Naive thymus-derived CD4-positive, alpha-beta T cell (primary cell): Measurements from ENCODE around the gene ARGLU1. TPM values are rescaled to one million over a fixed set of nuclear protein-coding genes. Genes with fewer than 3 reads are reported as not detected.

ENCODE experiments used
- ATAC-seq: fragments of 150-1000 bp; cut with Tn5 transposase; 2 replicates; pipeline ENCODE4 v1.10.0; 2021; ENCODE audit warnings: mild to moderate bottlenecking, moderate library complexity
- CTCF ChIA-PET: fragments of 350-600 bp; sonication (Branson Sonifier 250); formaldehyde crosslinking; loops from one replicate; lab custom pipeline; 2021; ENCODE audit warnings: antibody characterized with exemption; lab: Charles Lee
- POLR2A ChIA-PET: fragments of 350-600 bp; sonication (Branson Sonifier 250); formaldehyde crosslinking; loops from one replicate; lab custom pipeline; 2021; ENCODE audit warnings: antibody characterized with exemption, inconsistent platforms; lab: Charles Lee
- DNase-seq, 9 donors: peaks; one replicate each; pipeline versions ENCODE4 v3.0.0 to v3.0.0-alpha.2; 2020 to 2022; ENCODE audit warnings: mixed read lengths in 1 of 9
- H3K27ac ChIP-seq: one replicate; pipeline ENCODE4 v1.7.0; 2013; ENCODE audit warnings: mild to moderate bottlenecking, low read depth, low read length, moderate library complexity
- H3K27me3 ChIP-seq, 2 donors: one replicate each; pipeline ENCODE4 v1.7.0; 2013; ENCODE audit warnings: low read length in 2 of 2, mild to moderate bottlenecking in 2 of 2, moderate library complexity in 2 of 2; ENCODE audit not compliant: control insufficient read depth in 2 of 2, insufficient read depth in 2 of 2
- H3K36me3 ChIP-seq, 3 experiments: 1 replicate in 2 of 3; 2 replicates in 1 of 3; pipeline ENCODE4 v1.7.0; 2013; ENCODE audit warnings: low read length in 3 of 3, mild to moderate bottlenecking in 3 of 3, moderate library complexity in 1 of 3; ENCODE audit not compliant: insufficient read depth in 3 of 3, control insufficient read depth in 2 of 3
- H3K4me1 ChIP-seq, 2 donors: one replicate each; pipeline ENCODE4 v1.7.0; 2013; ENCODE audit warnings: low read length in 2 of 2, mild to moderate bottlenecking in 2 of 2, moderate library complexity in 1 of 2; ENCODE audit not compliant: control insufficient read depth in 2 of 2, insufficient read depth in 2 of 2
- H3K4me3 ChIP-seq: 2 replicates; pipeline ENCODE4 v1.7.0; 2013; ENCODE audit warnings: mild to moderate bottlenecking, low read length
- H3K9me3 ChIP-seq, 3 experiments: 1 replicate in 2 of 3; 2 replicates in 1 of 3; pipeline ENCODE4 v1.7.0; 2013; ENCODE audit warnings: low read length in 3 of 3; ENCODE audit not compliant: control insufficient read depth in 2 of 3
- H3K27ac Mint-ChIP-seq, 9 donors: one replicate each; pipeline ENCODE4 v1.8.0; 2020 to 2022; ENCODE audit warnings: mixed read lengths in 9 of 9, mild to moderate bottlenecking in 8 of 9, moderate library complexity in 5 of 9, inconsistent platforms in 2 of 9
- H3K27me3 Mint-ChIP-seq, 5 donors: one replicate each; pipeline ENCODE4 v1.8.0; 2021 to 2022; ENCODE audit warnings: mixed read lengths in 5 of 5, mild to moderate bottlenecking in 1 of 5
- H3K36me3 Mint-ChIP-seq, 5 donors: one replicate each; pipeline ENCODE4 v1.8.0; 2020 to 2022; ENCODE audit warnings: mixed read lengths in 5 of 5, mild to moderate bottlenecking in 3 of 5, inconsistent platforms in 1 of 5
- H3K4me1 Mint-ChIP-seq, 7 donors: one replicate each; pipeline ENCODE4 v1.8.0; 2020 to 2022; ENCODE audit warnings: mixed read lengths in 7 of 7, mild to moderate bottlenecking in 3 of 7, inconsistent platforms in 1 of 7
- H3K4me3 Mint-ChIP-seq, 10 donors: one replicate each; pipeline ENCODE4 v1.8.0; 2020 to 2022; ENCODE audit warnings: mild to moderate bottlenecking in 10 of 10, mixed read lengths in 10 of 10, moderate library complexity in 6 of 10, inconsistent platforms in 2 of 10
- H3K9me3 Mint-ChIP-seq, 11 donors: one replicate each; pipeline ENCODE4 v1.8.0; 2020 to 2022; ENCODE audit warnings: mixed read lengths in 11 of 11, mild to moderate bottlenecking in 4 of 11, inconsistent platforms in 1 of 11, moderate library complexity in 1 of 11
- intact Hi-C, 2 donors: fragments of 100-400 bp; cut with micrococcal nuclease; formaldehyde crosslinking; loops; one replicate each; pipeline ENCODE4 v1.15.1; 2023
- polyA plus RNA-seq, 2 donors: library from polyadenylated mRNA; unstranded; fragments of 300-500 nt; fragmentation: Illumina TruSeq; gene quantifications; one replicate each; pipeline ENCODE4 v1.2.3, GENCODE V29; 2021
- total RNA-seq, 6 experiments: library from RNA in 5 of 6; stranded (reverse) in 5 of 6; gene quantifications; 1 replicate in 5 of 6; 2 replicates in 1 of 6; pipeline ENCODE4 v1.2.3 and lab custom pipeline; 2021 to 2026

ARGLU1 gene
- total and polyA plus RNA-seq, 7 experiments from 2014 or later = 36.1 to 291 (median 144) TPM

- no peak overlapping the region for H3K27ac ChIP-seq
- no peaks in the 10 kb centered on the region for H3K36me3 ChIP-seq
- Mint-ChIP-seq H3K4me1 (peaks cover 10 to 24% (median 19%) of the 10 kb centered on the region in 7 donors), H3K36me3 (peaks cover 0 to 4% (median 0%) of the 10 kb centered on the region in 5 donors), H3K4me3 (peak overlapping the region; percentile 79 to 96 (median 88)), H3K9me3 (no peaks in the 10 kb centered on the region), H3K27me3 (peaks cover 24 to 47% (median 36%) of the 10 kb centered on the region in 5 donors), H3K27ac (no peak overlapping the region)
- intact Hi-C loops = loop anchor here (1.0 to 10.0 kb wide), 5 partner anchors 33 to 1763 kb away; partner anchors contain the start of genes ABHD13 (in 1 of the 2), ARGLU1 (in 1 of the 2) and LIG4 (in 1 of the 2)
- POLR2A ChIA-PET = interaction anchor here (0.6 to 3.0 kb wide), 2 partner anchors 31 to 1389 kb away, joined by 3 to 17 read pairs; partner anchors contain the start of gene ARGLU1
- peak; percentile 11 for ATAC-seq
- H3K4me1 ChIP-seq = peaks cover 5 to 19% of the 10 kb centered on the region in 2 donors
- H3K4me3 ChIP-seq = peak overlapping the region; percentile 78
- peak in 8 of 9 donors; percentile 7 to 42 (median 34) for DNase-seq
- CTCF ChIA-PET = interaction anchor here (1.4 kb wide), 1 partner anchor 86 kb away, joined by 3 read pairs; no protein-coding TSS in a partner anchor
- H3K27me3 ChIP-seq = no peaks in the 10 kb centered on the region
- H3K9me3 ChIP-seq = no peaks in the 10 kb centered on the region
Observed at GRCh38 chr13:106534639-106535551, 33.0 kb downstream of the ARGLU1 start.

- ATAC-seq (no peak), DNase-seq (peak in 8 of 9 donors; percentile 9 to 39 (median 26))
- no peaks in the 10 kb centered on the region for H3K9me3 Mint-ChIP-seq
- H3K36me3 Mint-ChIP-seq = peaks cover 0 to 4% (median 0%) of the 10 kb centered on the region in 5 donors
- H3K4me1 Mint-ChIP-seq = peaks cover 10 to 24% (median 19%) of the 10 kb centered on the region in 7 donors
- peak overlapping the region; percentile 36 to 96 (median 73) for H3K4me3 Mint-ChIP-seq
- Histone ChIP-seq H3K4me1 (peaks cover 5 to 19% of the 10 kb centered on the region in 2 donors), H3K27me3 (no peaks in the 10 kb centered on the region), H3K4me3 (peak overlapping the region; percentile 11), H3K27ac (no peak overlapping the region), H3K9me3 (no peaks in the 10 kb centered on the region), H3K36me3 (no peaks in the 10 kb centered on the region)
- intact Hi-C loops = loop anchor here in 1 of 2 donors (2.0 to 10.0 kb wide), 2 partner anchors 43 to 1681 kb away; partner anchors contain the start of genes ABHD13 and LIG4
- no peak overlapping the region for H3K27ac Mint-ChIP-seq
- peaks cover 30 to 55% (median 44%) of the 10 kb centered on the region in 5 donors for H3K27me3 Mint-ChIP-seq
- POLR2A ChIA-PET = no interaction called here
- CTCF ChIA-PET = no interaction called here
Observed at GRCh38 chr13:106533943-106534638, 33.8 kb downstream of the ARGLU1 start.

- Histone ChIP-seq H3K4me3 (no peak overlapping the region), H3K27ac (no peak overlapping the region), H3K4me1 (peaks cover 5 to 19% of the 10 kb centered on the region in 2 donors), H3K27me3 (no peaks in the 10 kb centered on the region), H3K9me3 (no peaks in the 10 kb centered on the region), H3K36me3 (no peaks in the 10 kb centered on the region)
- Mint-ChIP-seq H3K9me3 (peaks cover 0 to 2% (median 0%) of the 10 kb centered on the region in 11 donors), H3K4me3 (peak overlapping the region; percentile 46 to 96 (median 72)), H3K27ac (peak overlapping the region in 1 of 9 donors; percentile 55), H3K4me1 (peaks cover 10 to 24% (median 19%) of the 10 kb centered on the region in 7 donors), H3K36me3 (peaks cover 0 to 4% (median 0%) of the 10 kb centered on the region in 5 donors), H3K27me3 (peaks cover 35 to 61% (median 44%) of the 10 kb centered on the region in 5 donors)
- DNase-seq (peak in 5 of 9 donors; percentile 2 to 38 (median 15)), ATAC-seq (no peak)
- ChIA-PET CTCF (no interaction called here), POLR2A (no interaction called here)
- intact Hi-C loops = loop anchor here in 1 of 2 donors (10.0 kb wide), 1 partner anchor 1681 kb away; the partner anchor contains the start of genes ABHD13 and LIG4
Observed at GRCh38 chr13:106533101-106533942, 34.6 kb downstream of the ARGLU1 start.

- DNase-seq (no peak), ATAC-seq (no peak)
- Histone ChIP-seq H3K36me3 (no peaks in the 10 kb centered on the region), H3K27ac (no peak overlapping the region), H3K9me3 (no peaks in the 10 kb centered on the region), H3K27me3 (no peaks in the 10 kb centered on the region), H3K4me1 (peaks cover 5 to 19% of the 10 kb centered on the region in 2 donors), H3K4me3 (no peak overlapping the region)
- Mint-ChIP-seq H3K4me3 (peak overlapping the region; percentile 14 to 96 (median 60)), H3K27me3 (peaks cover 36 to 71% (median 44%) of the 10 kb centered on the region in 5 donors), H3K4me1 (peaks cover 10 to 24% (median 19%) of the 10 kb centered on the region in 7 donors), H3K27ac (peak overlapping the region in 2 of 9 donors; percentile 40 to 52), H3K36me3 (peaks cover 0 to 4% (median 0%) of the 10 kb centered on the region in 5 donors), H3K9me3 (peaks cover 0 to 2% (median 0%) of the 10 kb centered on the region in 11 donors)
- CTCF ChIA-PET = no interaction called here
- POLR2A ChIA-PET = no interaction called here
- intact Hi-C loops = loop anchor here in 1 of 2 donors (10.0 kb wide), 1 partner anchor 1682 kb away; the partner anchor contains the start of genes ABHD13 and LIG4
Observed at GRCh38 chr13:106532111-106532929, 35.6 kb downstream of the ARGLU1 start.

GRCh38 chr13:106530980-106531481 is 36.9 kb downstream of the ARGLU1 start:
- ATAC-seq (no peak), DNase-seq (no peak)
- peaks cover 5 to 19% of the 10 kb centered on the region in 2 donors for H3K4me1 ChIP-seq
- peaks cover 44 to 77% (median 51%) of the 10 kb centered on the region in 5 donors for H3K27me3 Mint-ChIP-seq
- no peaks in the 10 kb centered on the region for H3K9me3 ChIP-seq
- no peaks in the 10 kb centered on the region for H3K36me3 ChIP-seq
- no peak overlapping the region for H3K4me3 Mint-ChIP-seq
- H3K27ac ChIP-seq = no peak overlapping the region
- H3K9me3 Mint-ChIP-seq = peaks cover 0 to 2% (median 0%) of the 10 kb centered on the region in 11 donors
- H3K27me3 ChIP-seq = no peaks in the 10 kb centered on the region
- intact Hi-C loops = loop anchor here in 1 of 2 donors (10.0 kb wide), 1 partner anchor 1684 kb away; the partner anchor contains the start of genes ABHD13 and LIG4
- no peak overlapping the region for H3K27ac Mint-ChIP-seq
- POLR2A ChIA-PET = no interaction called here
- CTCF ChIA-PET = no interaction called here
- H3K4me3 ChIP-seq = no peak overlapping the region
- peaks cover 0 to 4% (median 0%) of the 10 kb centered on the region in 5 donors for H3K36me3 Mint-ChIP-seq
- H3K4me1 Mint-ChIP-seq = peaks cover 5 to 20% (median 14%) of the 10 kb centered on the region in 7 donors
